Astrocyte (in vitro differentiated cells and primary cell): ENCODE data around the gene KCTD10.

Source experiments
- EZH2 ChIP-seq: IDR thresholded peaks from 2 replicates; pipeline ENCODE4 v1.6.1; 2012; ENCODE audit warnings: mild to moderate bottlenecking, low read length, inconsistent platforms; ENCODE audit not compliant: insufficient read depth
- TF ChIP-seq, protein P1 (sequence below): IDR thresholded peaks from 2 replicates; pipeline ENCODE4 v1.5.1; 2011; ENCODE audit warnings: low read depth, mild to moderate bottlenecking, inconsistent platforms, low read length, moderate library complexity; ENCODE audit not compliant: insufficient read depth

GRCh38 chr12:109452489-109452888 lies 24.6 kb downstream of the KCTD10 start:
- TF ChIP-seq, protein P1, sequence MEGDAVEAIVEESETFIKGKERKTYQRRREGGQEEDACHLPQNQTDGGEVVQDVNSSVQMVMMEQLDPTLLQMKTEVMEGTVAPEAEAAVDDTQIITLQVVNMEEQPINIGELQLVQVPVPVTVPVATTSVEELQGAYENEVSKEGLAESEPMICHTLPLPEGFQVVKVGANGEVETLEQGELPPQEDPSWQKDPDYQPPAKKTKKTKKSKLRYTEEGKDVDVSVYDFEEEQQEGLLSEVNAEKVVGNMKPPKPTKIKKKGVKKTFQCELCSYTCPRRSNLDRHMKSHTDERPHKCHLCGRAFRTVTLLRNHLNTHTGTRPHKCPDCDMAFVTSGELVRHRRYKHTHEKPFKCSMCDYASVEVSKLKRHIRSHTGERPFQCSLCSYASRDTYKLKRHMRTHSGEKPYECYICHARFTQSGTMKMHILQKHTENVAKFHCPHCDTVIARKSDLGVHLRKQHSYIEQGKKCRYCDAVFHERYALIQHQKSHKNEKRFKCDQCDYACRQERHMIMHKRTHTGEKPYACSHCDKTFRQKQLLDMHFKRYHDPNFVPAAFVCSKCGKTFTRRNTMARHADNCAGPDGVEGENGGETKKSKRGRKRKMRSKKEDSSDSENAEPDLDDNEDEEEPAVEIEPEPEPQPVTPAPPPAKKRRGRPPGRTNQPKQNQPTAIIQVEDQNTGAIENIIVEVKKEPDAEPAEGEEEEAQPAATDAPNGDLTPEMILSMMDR = no peak
- no peak for TF ChIP-seq EZH2
